Activated T-helper 2 cell treated with anti-CD3 and anti-CD28 coated beads, Interferon-gamma antibody, Interleukin-2, Interleukin-4, amounts not matched to agents 10 μg/mL and 5 μg/mL and 100 μg/mL, durations not matched to agents 14 hours and 24 hours and 36 hours (primary cell): ENCODE data around the gene FNDC5. TPM values are rescaled to one million over a fixed set of nuclear protein-coding genes. Genes with fewer than 3 reads are reported as not detected.
A peak's percentile ranks its signal among the peaks of the same experiment; 100 is the strongest.

Source experiments
- DNase-seq: peaks from one replicate; pipeline ENCODE4 v3.0.0; 2021; ENCODE audit warnings: low spot score
- H3K27ac Mint-ChIP-seq: one replicate; pipeline ENCODE4 v1.8.0; 2021; ENCODE audit warnings: mixed read lengths
- H3K27me3 Mint-ChIP-seq: one replicate; pipeline ENCODE4 v1.8.0; 2021; ENCODE audit warnings: low read depth, mixed read lengths
- H3K36me3 Mint-ChIP-seq: one replicate; pipeline ENCODE4 v1.8.0; 2021; ENCODE audit warnings: low read depth, mixed read lengths
- H3K4me1 Mint-ChIP-seq: one replicate; pipeline ENCODE4 v1.8.0; 2021; ENCODE audit warnings: low read depth, mixed read lengths
- H3K4me3 Mint-ChIP-seq: one replicate; pipeline ENCODE4 v1.8.0; 2021; ENCODE audit warnings: low read depth, mild to moderate bottlenecking, moderate library complexity, mixed read lengths
- H3K9me3 Mint-ChIP-seq: one replicate; pipeline ENCODE4 v1.8.0; 2021; ENCODE audit warnings: mixed read lengths
- intact Hi-C: fragments of 100-400 bp; cut with micrococcal nuclease; formaldehyde crosslinking; loops from one replicate; pipeline ENCODE4 v1.15.1; 2023
- total RNA-seq: library from RNA; stranded (reverse); gene quantifications from 2 replicates; pipeline ENCODE4 v1.2.3, GENCODE V29; 2022

Gene FNDC5
- total RNA-seq, 1 donor from 2014 or later = not detected

DNA sequence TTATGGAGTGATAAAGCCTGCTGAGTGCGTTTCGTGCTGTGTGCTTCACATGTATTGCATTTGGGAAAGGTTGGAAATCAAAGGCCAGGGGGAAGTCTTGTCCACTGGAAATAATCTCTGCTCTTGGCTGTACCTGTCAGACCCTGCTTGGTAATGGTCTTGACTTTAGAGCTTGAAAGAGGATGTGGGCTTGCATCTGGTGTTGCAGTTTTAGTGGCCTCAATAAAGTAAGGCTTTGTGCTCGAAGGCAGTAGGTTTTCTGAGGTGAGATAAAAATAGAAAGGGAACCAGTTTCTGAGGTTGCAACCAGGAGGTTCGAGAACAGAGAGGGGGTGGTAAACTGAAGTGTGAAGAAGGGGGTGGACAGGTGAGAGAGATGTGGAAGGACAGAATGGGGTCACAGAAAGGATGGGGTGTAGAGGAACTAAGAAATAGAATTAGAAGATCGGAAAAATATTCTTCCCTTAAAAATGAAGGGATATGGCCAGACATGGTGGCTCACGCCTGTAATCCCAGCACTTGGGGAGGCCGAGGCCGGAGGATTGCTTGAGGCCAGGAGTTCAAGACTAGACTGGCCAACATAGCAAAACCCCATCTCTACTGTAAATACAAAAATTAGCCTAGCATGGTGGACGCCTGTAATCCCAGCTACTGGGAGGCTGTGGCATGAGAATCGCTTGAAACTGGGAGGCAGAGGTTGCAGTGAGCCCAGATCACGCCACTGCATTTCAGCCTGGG lies 51.7 kb downstream of the FNDC5 start:
- Mint-ChIP-seq H3K27ac (peak overlapping the region; percentile 96), H3K27me3 (no peaks in the 10 kb centered on the region), H3K9me3 (no peaks in the 10 kb centered on the region), H3K36me3 (peaks cover 49% of the 10 kb centered on the region), H3K4me3 (peak overlapping the region; percentile 99), H3K4me1 (peaks cover 34% of the 10 kb centered on the region)
- intact Hi-C loops = loop anchor here (5.0 to 10.0 kb wide), 2 partner anchors 218 to 614 kb away; partner anchors contain the start of genes AK2, CCDC28B, DCDC2B and IQCC
- peak; percentile 28 for DNase-seq

DNA sequence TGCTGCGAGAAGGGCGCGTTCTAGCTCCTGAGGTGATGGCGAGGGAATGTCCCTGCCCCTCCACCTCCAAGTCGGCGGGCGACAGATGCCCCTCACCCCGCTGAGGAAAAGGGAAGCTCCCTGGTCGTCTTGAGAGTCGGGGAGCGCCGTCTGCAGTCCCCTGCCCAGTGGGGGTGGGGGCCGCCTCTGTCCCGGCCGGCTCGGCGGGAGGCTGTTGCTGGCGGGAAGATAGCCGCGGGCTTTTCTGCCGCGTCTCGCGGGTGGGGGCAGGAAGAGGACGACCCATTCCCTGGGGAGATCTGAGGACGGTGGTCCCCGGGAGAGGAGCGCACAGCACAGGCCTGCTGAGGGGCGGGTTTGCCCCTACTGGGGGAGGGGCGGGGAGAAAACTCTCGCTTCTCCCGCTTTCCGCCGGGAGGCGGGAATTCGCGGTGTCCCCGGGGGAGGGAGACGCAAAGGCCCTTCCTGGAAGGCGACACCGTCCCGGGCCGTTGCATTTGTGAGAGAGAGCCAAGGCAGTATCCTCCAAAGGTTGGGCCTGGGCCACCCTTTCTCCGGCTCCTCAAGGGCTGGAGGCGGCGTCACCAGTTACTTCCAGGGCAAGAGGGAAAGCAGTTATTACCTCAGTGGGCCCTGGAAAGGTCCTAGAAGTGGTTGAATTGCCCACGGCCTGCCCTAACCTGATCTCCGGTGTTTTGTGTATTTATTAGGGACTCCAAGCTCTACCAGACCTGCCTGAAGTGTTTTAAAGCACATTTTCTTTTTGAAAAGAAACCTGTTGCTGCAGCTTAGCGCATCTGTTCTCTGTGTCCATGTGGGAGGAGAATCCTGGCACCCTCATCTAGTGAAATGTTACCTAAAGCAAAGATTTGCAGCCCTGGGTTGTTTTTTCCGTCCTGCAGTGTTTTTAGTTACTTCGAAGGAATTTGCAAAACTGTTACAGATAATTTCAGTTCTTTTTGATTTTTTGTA lies 52.6 kb downstream of the FNDC5 start:
- Mint-ChIP-seq H3K36me3 (peaks cover 51% of the 10 kb centered on the region), H3K4me3 (peak overlapping the region; percentile 99), H3K4me1 (peaks cover 43% of the 10 kb centered on the region), H3K27me3 (no peaks in the 10 kb centered on the region), H3K9me3 (no peaks in the 10 kb centered on the region), H3K27ac (peak overlapping the region; percentile 96)
- DNase-seq = peak; percentile 41
- intact Hi-C loops = loop anchor here (1.0 to 10.0 kb wide), 5 partner anchors 17 to 613 kb away; partner anchors contain the start of genes AK2, CCDC28B, DCDC2B and IQCC

GRCh38 chr1:32817159-32817814 lies 53.4 kb downstream of the FNDC5 start, which contains the start of the genes S100PBP and YARS1:
Gene S100PBP (plus strand): TSS chr1:32817653. CDS start chr1:32826100, 8,447 bp downstream.
Gene YARS1 (minus strand): TSS chr1:32817358. CDS start chr1:32817244, 114 bp downstream.
- peak; percentile 100 for DNase-seq
- no peaks in the 10 kb centered on the region for H3K27me3 Mint-ChIP-seq
- H3K4me1 Mint-ChIP-seq = peaks cover 46% of the 10 kb centered on the region
- no peaks in the 10 kb centered on the region for H3K9me3 Mint-ChIP-seq
- peak within 1 kb of the TSS; percentile 99 for H3K4me3 Mint-ChIP-seq
- intact Hi-C loops = loop anchor here (1.0 to 10.0 kb wide), 5 partner anchors 16 to 612 kb away; partner anchors contain the start of genes AK2, CCDC28B, DCDC2B and IQCC
- H3K27ac Mint-ChIP-seq = peak within 1 kb of the TSS; percentile 96
- H3K36me3 Mint-ChIP-seq = peaks cover 48% of the 10 kb centered on the region

DNA sequence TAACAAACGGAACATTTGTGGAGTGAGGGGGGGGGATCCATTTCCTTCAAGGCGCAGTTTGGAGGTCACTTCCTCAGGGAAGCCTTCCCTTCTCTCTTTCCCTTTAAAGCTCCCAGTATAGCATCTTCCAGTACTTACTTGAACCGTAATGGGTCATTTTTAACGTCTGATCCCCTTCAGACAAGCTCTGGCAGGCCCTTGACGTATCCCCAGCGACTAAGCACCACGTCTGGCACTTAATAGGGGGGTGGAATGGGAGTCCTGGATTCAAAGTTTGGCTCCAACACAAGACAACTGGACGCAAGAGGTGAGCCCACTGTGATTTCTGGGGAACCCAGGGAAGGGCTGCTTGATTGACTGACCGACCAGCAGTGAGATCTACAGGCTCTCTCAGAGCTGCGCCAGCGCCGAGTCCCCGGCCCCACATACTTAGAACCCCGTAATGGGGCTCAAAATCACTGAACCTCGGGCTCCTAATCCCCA lies 54.0 kb downstream of the FNDC5 start:
- intact Hi-C loops = loop anchor here (1.0 to 10.0 kb wide), 5 partner anchors 15 to 612 kb away; partner anchors contain the start of genes AK2, CCDC28B, DCDC2B and IQCC
- DNase-seq = no peak
- peak overlapping the region; percentile 96 for H3K27ac Mint-ChIP-seq
- H3K27me3 Mint-ChIP-seq = no peaks in the 10 kb centered on the region
- H3K36me3 Mint-ChIP-seq = peaks cover 47% of the 10 kb centered on the region
- peak overlapping the region; percentile 99 for H3K4me3 Mint-ChIP-seq
- H3K9me3 Mint-ChIP-seq = no peaks in the 10 kb centered on the region
- H3K4me1 Mint-ChIP-seq = peaks cover 50% of the 10 kb centered on the region

DNA sequence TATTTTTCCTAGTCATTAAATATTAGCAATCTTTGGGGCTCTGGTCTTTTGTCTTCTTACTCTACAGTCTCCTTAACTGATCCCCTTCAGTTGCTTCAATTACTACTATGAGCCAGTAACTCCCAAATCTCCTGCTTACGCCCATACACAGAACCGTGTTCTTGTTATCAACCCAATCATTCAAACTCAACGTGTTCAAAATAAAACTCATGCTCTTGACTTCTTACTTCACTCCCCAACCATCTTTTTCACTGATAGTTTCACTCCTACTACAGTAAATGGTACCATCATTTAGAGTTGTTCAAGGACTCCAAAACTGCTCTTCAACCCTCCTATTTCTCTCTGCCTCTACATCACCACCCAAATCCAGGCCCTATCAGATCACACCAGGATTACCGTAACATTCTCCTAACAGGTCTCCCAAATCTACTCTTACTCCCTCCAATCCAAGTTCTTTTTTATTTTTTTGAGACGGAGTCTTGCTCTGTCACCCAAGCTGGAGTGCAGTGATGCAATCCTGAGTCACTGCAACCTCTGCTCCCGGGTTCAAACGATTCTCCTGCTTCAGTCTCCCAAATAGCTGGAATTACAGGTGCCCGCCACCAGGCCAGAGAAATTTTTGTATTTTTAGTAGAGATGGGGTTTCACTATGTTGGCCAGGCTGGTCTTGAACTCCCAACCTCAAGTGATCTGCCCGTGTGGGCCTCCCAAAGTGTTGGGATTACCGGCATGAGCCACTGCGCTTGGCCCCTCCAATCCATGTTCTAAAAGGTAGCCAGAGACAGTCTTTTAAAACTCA lies 56.6 kb downstream of the FNDC5 start:
- H3K36me3 Mint-ChIP-seq = peaks cover 64% of the 10 kb centered on the region
- no peaks in the 10 kb centered on the region for H3K9me3 Mint-ChIP-seq
- DNase-seq = no peak
- H3K4me1 Mint-ChIP-seq = peaks cover 47% of the 10 kb centered on the region
- H3K27me3 Mint-ChIP-seq = no peaks in the 10 kb centered on the region
- intact Hi-C loops = loop anchor here (10.0 kb wide), 1 partner anchor 609 kb away; the partner anchor contains the start of genes CCDC28B, DCDC2B and IQCC
- H3K4me3 Mint-ChIP-seq = peak overlapping the region; percentile 22
- peak overlapping the region; percentile 46 for H3K27ac Mint-ChIP-seq

Other genes with a start within 250 kb of the FNDC5 start
- 48.0 and 49.8 TPM in 2 replicates for gene ZBTB8OS, start 220.4 kb downstream of the FNDC5 start, total RNA-seq
- gene RBBP4, start 219.7 kb downstream of the FNDC5 start, total RNA-seq = 325 TPM in 2 replicates
- not detected in 2 replicates for gene SYNC, start 168.1 kb downstream of the FNDC5 start, total RNA-seq
- 155 and 172 TPM in 2 replicates for gene YARS1, start 53.6 kb downstream of the FNDC5 start, total RNA-seq
- gene S100PBP, start 53.3 kb downstream of the FNDC5 start, total RNA-seq = 50.2 and 50.5 TPM in 2 replicates
- 0.62 TPM in 1 of 2 replicates, not detected in the other for gene HPCA, start 15.6 kb upstream of the FNDC5 start, total RNA-seq
- gene TMEM54, start 30.5 kb upstream of the FNDC5 start, total RNA-seq = 0.66 and 1.5 TPM in 2 replicates
- 50.4 and 52.5 TPM in 2 replicates for gene RNF19B, start 93.9 kb upstream of the FNDC5 start, total RNA-seq
- gene AK2, start 166.0 kb upstream of the FNDC5 start, total RNA-seq = 349 TPM in 2 replicates
- gene AZIN2, start 210.2 kb upstream of the FNDC5 start, total RNA-seq = 2.4 and 2.9 TPM in 2 replicates